Pancreas (tissue), 10 donors: ENCODE data around the gene HS6ST1. TPM values are rescaled to one million over a fixed set of nuclear protein-coding genes. Genes with fewer than 3 reads are reported as not detected.

Source experiments
- ATAC-seq, 4 donors: fragments of 200-7000 bp; cut with Tn5 transposase; one replicate each; pipeline versions ENCODE4 v1.8.0 to v1.9.1; 2020; ENCODE audit warnings: mild to moderate bottlenecking in 4 of 4, moderate library complexity in 4 of 4
- DNase-seq, 6 donors: peaks; one replicate each; pipeline ENCODE4 v3.0.0-alpha.2; 2020
- FAIRE-seq: peaks from 2 replicates; lab custom pipeline; 2012; peaks lifted over from hg19 to GRCh38; lab: Jason Lieb, UNC
- H3K27ac ChIP-seq, 4 donors: fragments of 200-600 bp; sonication (generic); 1 replicate in 3 of 4; 2 replicates in 1 of 4; pipeline versions ENCODE4 v1.5.0 to v1.8.0; 2020
- H3K27me3 ChIP-seq, 4 donors: fragments of 200-600 bp; one replicate each; pipeline ENCODE4 v1.8.0; 2021
- H3K36me3 ChIP-seq, 3 donors: fragments of 200-600 bp; sonication (generic) in 1 of 3; one replicate each; pipeline versions ENCODE4 v1.5.0 to v1.8.0; 2020 to 2021
- H3K4me1 ChIP-seq, 3 donors: fragments of 200-600 bp; one replicate each; pipeline ENCODE4 v1.8.0; 2021
- H3K4me3 ChIP-seq, 4 donors: fragments of 200-600 bp; sonication (generic) in 2 of 4; one replicate each; pipeline versions ENCODE4 v1.5.0 to v1.8.0; 2020 to 2021
- H3K9me3 ChIP-seq, 4 donors: fragments of 200-600 bp; one replicate each; pipeline ENCODE4 v1.8.0; 2021
- CTCF ChIP-seq, 4 donors: fragments of 200-600 bp; sonication (generic) in 3 of 4; IDR thresholded peaks; one replicate each; pipeline versions ENCODE4 v1.5.0 to v1.8.0; 2021; ENCODE audit warnings: antibody characterized with exemption in 4 of 4
- WGBS, 2 donors: extraction: QIAGEN DNeasy Blood & Tissue Kit; methylation state at CpG; one replicate each; pipeline ENCODE4 v1.1.7; 2013; 5-methylcytosine and 5-hydroxymethylcytosine counted together
- intact Hi-C, 3 donors: fragments of 100-400 bp; cut with DNase I; formaldehyde crosslinking; loops; one replicate each; pipeline versions ENCODE4 v1.11.1 to v1.14.2; 2022
- polyA plus RNA-seq, 2 donors: library from polyadenylated mRNA; stranded (reverse); fragments of 200-250 nt; gene quantifications; one replicate each; pipeline ENCODE4 v1.2.3, GENCODE V29; 2013
- total RNA-seq, 6 donors: library from RNA; stranded (reverse); fragmentation: NEBNext Ultra II Directional in 4 of 6; extraction: Animal tissue kit (Norgen Biotek cat#: 25700) in 4 of 6; gene quantifications; one replicate each; pipeline versions ENCODE4 v1.2.1 to v1.2.4, GENCODE V29; 2021 to 2023
- donor health status: healthy with polysubstance abuse.
- donor health status: DM: no; HTN: no; CAD: no; lungs with moderate emphysema.
- donor health status: DM: no; HTN: no; CAD: no.
- donor health status: control.
- donor health status: control.
- donor health status: Bipolar disorder and iron deficiency.
- donor health status: DM: yes; HTN: yes; CAD: no.
- donor health status: DM: no; HTN: no; CAD: no.
- donor health status: DM: no; HTN: no; CAD: no.
- donor health status: DM: yes; HTN: yes; CAD: no.

Gene HS6ST1
- total and polyA plus RNA-seq, 8 donors = 20.7 to 47.8 (median 25.5) TPM

- 81 to 83% methylated on average over 5 of the region's 5 CpGs for WGBS, 2 donors
- Histone ChIP-seq H3K4me3 (no peak overlapping the region), H3K27me3 (no peaks in the 10 kb centered on the region), H3K27ac (peak overlapping the region in 2 of 4 donors; percentile 24 to 76), H3K36me3 (no peaks in the 10 kb centered on the region), H3K9me3 (no peaks in the 10 kb centered on the region), H3K4me1 (peaks cover 22 to 39% (median 29%) of the 10 kb centered on the region in 3 donors)
- ATAC-seq (no peak), FAIRE-seq (no peak), DNase-seq (peak in 2 of 6 donors; percentile 8 to 49)
- intact Hi-C loops = loop anchor here in 1 of 3 donors (10.0 kb wide), 1 partner anchor 130 kb away; no protein-coding TSS in a partner anchor
- TF ChIP-seq CTCF (IDR thresholded peaks at IDR 0.05) = no peak
These were observed 14.3 kb downstream of the HS6ST1 start for GRCh38 chr2:128304330-128304714.

- intact Hi-C loops = loop anchor here in 1 of 3 donors (10.0 kb wide), 1 partner anchor 129 kb away; no protein-coding TSS in a partner anchor
These were observed 14.8 kb downstream of the HS6ST1 start for GRCh38 chr2:128303911-128304310.

GRCh38 chr2:128303095-128303791 is 15.4 kb downstream of the HS6ST1 start:
- FAIRE-seq = no peak
- no peak overlapping the region for H3K27ac ChIP-seq

More at GRCh38 chr2:128303911-128304310, 14.8 kb downstream of the HS6ST1 start:
- no peaks in the 10 kb centered on the region for H3K36me3 ChIP-seq
- no peak for FAIRE-seq
- no peak for ATAC-seq
- DNase-seq = peak in 3 of 6 donors; percentile 2 to 33 (median 32)
- no peaks in the 10 kb centered on the region for H3K9me3 ChIP-seq
- peaks cover 18 to 34% (median 25%) of the 10 kb centered on the region in 3 donors for H3K4me1 ChIP-seq
- no peak overlapping the region for H3K4me3 ChIP-seq
- no peaks in the 10 kb centered on the region for H3K27me3 ChIP-seq
- no peak for TF ChIP-seq CTCF (IDR thresholded peaks at IDR 0.05)
- 93 to 95% methylated on average over 8 of the region's 8 CpGs for WGBS, 2 donors
- no peak overlapping the region for H3K27ac ChIP-seq

GRCh38 chr2:128302744-128303067 is 16.0 kb downstream of the HS6ST1 start:
- intact Hi-C loops = loop anchor here in 1 of 3 donors (10.0 kb wide), 1 partner anchor 128 kb away; no protein-coding TSS in a partner anchor
- no peak overlapping the region for H3K27ac ChIP-seq
- no peak for TF ChIP-seq CTCF (IDR thresholded peaks at IDR 0.05)

More at GRCh38 chr2:128303095-128303791, 15.4 kb downstream of the HS6ST1 start:
- Histone ChIP-seq H3K4me1 (peaks cover 17 to 28% (median 22%) of the 10 kb centered on the region in 3 donors), H3K36me3 (no peaks in the 10 kb centered on the region), H3K4me3 (no peak overlapping the region), H3K9me3 (no peaks in the 10 kb centered on the region), H3K27me3 (no peaks in the 10 kb centered on the region)
- no peak for TF ChIP-seq CTCF (IDR thresholded peaks at IDR 0.05)
- intact Hi-C loops = loop anchor here in 1 of 3 donors (10.0 kb wide), 1 partner anchor 128 kb away; no protein-coding TSS in a partner anchor
- DNase-seq (peak in 3 of 6 donors; percentile 9 to 39 (median 18)), ATAC-seq (no peak)
- 78 to 79% methylated on average over 9 of the region's 9 CpGs for WGBS, 2 donors

More at GRCh38 chr2:128302744-128303067, 16.0 kb downstream of the HS6ST1 start:
- ATAC-seq (no peak), FAIRE-seq (no peak), DNase-seq (peak in 2 of 6 donors; percentile 8 to 49)
- H3K9me3 ChIP-seq = no peaks in the 10 kb centered on the region
- H3K36me3 ChIP-seq = no peaks in the 10 kb centered on the region
- H3K4me3 ChIP-seq = no peak overlapping the region
- no peaks in the 10 kb centered on the region for H3K27me3 ChIP-seq
- H3K4me1 ChIP-seq = peaks cover 17 to 24% (median 22%) of the 10 kb centered on the region in 3 donors
- 82 to 83% methylated on average over 8 of the region's 8 CpGs for WGBS, 2 donors
